Measurements from ENCODE around the gene KRI1. TPM values are rescaled to one million over a fixed set of nuclear protein-coding genes. Genes with fewer than 3 reads are reported as not detected.

The KRI1 gene
- polyA plus RNA-seq, 1 donor, result 22.0 TPM

DNA sequence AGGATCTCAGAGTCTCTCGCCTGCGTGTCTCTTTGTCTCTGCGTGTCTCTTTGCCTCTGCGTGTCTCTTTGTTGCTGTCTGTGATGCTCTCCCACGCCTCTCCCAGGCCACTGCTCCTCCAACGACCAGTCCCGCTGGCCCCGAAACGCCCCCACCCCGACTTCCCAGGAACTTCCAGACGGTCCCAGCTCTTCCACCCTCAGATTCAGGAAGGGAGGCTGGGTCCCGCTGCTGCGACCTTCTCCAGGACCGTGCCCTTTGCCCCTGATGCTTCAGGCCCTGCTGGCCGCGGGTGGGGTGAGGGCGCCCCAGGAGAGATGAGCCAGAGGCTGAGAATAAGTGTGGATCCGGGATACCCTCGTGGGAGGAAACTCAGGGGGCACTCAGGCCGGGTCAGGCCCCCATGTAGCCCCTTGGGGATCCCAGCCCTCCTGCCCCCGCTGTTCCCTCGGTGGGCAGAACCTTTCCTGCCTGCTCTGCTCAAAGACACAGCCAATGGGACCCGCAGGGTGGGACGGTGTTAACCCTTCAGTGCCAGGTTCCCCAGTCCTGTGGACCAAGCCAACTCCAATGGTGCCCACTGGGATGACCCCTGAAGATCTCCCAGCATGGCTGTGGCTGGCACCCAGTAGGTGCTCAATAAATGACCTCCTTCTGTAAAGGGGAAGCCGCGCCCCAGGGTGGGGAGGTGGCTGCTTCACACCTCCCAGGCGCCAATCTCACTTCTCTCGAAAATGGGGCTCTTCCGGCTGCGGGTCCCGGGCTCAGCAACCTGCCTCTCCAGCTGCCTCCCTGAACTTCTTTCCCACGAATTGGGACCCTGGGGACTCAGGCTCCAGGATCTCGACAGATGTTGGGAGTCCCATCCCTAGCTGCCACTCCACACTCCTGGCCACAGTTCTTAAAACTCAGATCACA is 47.1 kb downstream of the KRI1 start:
- no peak for DNase-seq (ENCODE audit: low read depth)

DNA sequence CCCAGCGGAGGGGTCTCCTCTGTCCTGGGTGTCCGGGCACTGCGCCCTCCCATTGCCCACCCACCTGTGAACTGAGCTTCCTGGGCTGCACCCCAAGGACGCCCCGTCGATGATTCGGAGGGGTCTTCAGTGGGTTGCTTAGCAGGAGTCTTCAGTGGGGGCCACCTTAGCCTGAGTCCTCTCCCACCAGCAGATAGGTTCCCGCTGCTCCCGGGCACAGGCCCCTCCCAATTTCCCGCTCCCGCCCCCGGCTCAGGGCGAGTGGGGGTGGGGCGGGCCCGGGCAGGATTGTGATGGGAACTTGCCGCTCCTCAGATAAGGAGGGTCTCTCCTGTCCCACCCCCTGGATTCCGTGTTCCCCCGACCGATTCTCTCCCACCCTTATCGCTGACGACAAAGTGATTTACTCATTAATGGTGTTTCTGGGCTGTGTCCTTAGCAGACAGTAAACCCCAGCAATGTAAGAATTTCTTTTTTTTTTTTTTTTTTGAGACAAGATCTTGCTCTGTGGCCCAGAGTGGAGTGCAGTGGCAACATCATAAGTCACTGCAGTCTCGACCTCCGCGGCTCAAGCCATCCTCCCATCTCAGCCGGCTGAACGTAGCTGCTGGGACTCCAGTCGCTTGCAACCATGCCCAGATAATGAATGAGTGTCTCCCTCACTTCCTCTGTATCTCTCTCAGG is 47.9 kb downstream of the KRI1 start:
- DNase-seq (ENCODE audit: low read depth), result no peak

DNA sequence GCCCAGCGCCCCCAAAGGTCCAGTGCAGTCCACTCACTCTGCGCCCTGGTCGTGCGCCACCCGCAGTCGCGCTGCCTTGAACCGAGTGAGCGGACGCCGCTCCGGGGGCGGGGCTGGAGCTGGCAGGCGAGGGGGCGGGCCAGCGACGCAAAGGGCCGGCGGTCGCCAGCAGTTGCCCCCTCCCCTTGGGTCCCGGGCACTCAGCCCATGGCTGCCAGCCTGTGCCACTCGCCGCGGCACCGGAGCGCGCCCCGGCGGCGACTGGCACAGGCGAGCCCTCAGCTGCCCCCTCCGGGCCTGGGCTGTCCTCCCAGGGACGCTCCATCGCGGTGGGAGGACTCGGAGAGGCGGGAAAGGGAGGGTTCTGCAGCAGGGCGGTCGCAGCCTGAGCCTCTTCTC is 48.5 kb downstream of the KRI1 start, which contains the start of gene S1PR5:
TSS of gene S1PR5 (minus strand) at position 87 of the 399 bp plus-strand sequence. CDS start 2,436 bp downstream, outside the sequence.
- no peak for DNase-seq (ENCODE audit: low read depth)

DNA sequence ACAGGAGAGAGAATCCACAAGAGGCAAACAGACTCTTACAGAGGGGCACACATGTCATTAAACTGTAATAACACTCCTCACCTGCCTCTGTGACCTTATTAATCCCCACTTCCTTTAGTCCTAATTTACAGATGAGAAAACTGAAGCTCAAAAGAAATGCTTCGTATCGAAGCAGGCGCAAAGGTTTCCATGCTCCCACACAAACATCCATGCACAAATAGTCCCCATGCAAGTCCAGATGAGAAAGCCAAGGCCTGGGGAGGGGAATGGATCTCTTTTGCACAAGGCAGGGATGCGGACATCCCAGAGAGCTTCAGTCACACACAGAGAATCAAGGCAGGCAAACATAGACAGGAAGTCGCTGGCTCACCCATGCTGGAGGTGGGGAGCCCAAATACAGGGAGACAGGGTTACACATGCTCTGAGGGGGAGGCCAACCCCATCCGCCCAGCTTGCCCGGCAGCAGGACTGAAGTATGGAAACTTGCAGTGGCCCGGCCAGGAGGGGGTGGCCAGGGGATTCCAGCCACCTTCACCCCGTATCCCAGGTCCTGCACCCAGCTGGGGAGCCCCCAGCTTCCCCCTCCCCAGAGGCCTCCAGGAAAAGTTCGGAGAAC is 49.0 kb downstream of the KRI1 start:
- no peak for DNase-seq (ENCODE audit: low read depth)

DNA sequence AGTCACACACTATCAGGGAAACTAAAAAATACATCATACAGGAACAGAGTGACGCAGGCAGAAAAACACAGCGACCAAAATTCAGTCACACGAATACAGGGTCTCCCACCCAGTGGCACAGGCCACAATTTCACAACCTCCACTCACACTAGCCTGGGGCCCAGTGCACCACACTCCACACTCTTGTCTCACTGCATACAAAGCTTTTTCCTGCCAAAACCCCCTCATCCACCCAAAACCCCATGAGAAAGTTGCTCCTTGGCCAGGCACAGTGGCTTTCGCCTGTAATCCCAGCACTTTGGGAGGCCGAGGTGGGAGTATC is 49.8 kb downstream of the KRI1 start:
- no peak for DNase-seq (ENCODE audit: low read depth)

DNA sequence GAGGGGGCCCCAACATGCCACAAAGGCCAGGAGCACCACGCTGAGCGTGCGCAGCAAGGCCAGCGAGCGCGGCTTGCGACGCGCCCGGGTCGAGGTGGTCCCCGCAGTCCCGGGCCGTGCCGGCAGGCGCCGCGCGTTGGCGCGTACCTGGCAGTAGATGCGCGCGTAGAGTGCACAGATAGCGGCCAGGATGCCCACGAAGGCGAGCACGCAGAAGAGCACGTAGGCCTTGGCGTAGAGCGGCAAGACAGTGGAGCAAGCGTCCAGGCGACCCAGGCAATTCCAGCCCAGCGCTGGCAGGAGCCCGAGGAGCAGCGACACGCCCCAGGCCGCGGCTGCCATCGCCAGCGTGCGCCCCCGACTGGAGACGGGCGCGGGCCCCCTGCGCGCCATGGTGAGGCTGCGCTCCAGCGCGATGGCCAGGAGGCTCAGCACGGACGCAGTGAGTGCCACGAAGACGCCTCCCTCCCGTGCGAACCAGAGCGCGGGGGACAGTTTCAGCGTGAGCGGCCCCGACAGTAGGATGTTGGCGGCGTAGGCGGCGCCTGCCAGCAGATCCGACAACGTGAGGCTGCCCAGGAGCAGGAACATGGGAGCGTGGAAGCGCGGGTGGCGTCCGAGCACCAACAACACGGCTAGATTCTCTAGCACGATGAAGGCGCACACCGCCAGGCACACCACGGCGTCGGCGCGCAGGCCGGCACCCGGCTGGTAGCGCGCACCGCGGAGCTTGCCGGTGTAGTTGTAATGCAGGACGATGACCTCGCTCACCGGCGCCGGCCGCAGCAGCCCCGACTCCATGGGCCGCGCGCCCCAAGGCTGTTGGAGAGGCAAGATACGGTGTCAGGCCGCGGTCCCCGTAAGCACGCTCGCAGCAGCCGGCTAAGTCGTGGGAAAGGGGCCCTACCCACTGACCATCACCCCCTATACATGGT is 51.3 kb downstream of the KRI1 start:
- DNase-seq (ENCODE audit: low read depth), result no peak

DNA sequence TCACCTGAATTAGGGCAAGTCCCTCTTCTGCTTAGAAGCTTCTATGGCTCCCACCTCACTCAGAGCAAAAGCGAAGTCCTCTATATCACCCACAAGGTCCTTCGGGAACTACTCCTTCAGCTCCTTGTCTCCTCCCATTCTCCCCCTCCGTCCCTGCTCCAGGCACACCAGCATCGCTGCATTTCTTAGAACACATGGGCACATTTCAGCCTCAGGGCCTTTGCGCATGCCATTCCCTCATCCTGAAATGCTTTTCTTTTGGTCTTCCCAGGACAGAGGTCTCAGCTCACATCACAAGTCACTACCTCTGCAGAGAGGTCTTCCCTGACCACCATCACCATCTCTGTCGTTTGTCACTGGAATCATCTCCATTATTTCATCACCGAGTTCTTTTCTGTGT is 52.6 kb downstream of the KRI1 start:
- DNase-seq (ENCODE audit: low read depth), result no peak

DNA sequence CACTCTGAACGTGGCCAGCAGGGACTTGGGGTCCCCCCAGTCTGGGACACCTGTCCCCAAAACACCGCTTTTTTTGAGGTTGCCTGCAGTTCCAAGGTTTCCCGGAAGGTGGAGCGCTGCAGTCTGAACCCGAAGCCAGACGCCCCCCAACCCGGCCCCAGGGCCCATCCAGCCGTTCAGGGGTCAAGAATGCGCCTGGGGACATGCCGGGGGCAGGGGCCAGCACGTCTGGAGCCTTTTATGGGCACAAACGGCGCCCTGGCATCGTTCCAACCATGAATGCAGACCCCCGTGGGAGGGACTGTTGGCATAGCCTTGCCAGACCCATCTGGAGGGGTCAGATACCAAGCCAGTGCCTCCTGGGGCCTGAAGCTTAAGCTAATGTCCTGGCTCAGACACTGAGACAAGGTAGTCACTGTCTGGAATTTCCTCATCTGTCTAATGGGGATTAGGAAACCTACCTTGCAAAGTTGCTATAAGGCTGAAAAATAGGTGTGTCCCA is 55.5 kb downstream of the KRI1 start:
- no peak for DNase-seq (ENCODE audit: low read depth)

DNA sequence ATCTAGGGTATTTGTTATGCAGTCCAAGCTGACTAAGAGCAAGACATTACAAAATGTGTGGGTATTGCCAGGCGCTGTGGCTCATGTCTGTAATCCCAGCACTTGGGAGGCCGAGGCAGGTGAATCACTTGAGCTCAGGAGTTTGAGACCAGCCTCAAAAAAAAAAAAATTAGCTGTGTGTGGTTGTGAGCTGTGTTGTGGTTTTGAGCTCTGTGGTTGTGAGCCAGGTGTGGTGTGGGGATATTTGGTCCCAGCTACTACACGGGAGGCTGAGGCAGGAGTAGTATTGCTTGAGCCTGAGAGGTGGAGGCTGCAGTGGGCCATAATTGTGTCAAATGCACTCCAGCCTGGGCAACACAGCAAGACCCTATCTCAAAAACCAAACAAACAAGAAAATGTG is 57.1 kb downstream of the KRI1 start:
- DNase-seq (ENCODE audit: low read depth), result no peak

DNA sequence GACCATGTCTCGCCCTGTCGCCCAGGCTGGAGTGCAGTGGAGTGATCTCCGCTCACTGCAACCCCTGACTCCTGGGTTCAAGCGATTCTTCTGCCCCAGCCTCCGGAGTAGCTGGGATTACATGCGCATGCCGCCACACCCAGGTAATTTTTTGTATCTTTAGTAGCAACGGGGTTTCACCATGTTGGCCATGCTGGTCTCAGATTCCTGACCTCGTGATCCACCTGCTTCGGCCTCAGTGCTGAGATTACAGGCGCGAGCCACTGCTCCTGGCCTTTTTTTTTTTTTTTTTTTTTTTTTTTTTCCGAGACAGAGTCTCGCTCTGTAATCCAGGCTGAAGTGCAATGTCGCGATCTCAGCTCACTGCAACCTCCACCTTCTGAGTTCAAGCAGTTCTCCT is 57.8 kb downstream of the KRI1 start:
- DNase-seq (ENCODE audit: low read depth), result no peak

DNA sequence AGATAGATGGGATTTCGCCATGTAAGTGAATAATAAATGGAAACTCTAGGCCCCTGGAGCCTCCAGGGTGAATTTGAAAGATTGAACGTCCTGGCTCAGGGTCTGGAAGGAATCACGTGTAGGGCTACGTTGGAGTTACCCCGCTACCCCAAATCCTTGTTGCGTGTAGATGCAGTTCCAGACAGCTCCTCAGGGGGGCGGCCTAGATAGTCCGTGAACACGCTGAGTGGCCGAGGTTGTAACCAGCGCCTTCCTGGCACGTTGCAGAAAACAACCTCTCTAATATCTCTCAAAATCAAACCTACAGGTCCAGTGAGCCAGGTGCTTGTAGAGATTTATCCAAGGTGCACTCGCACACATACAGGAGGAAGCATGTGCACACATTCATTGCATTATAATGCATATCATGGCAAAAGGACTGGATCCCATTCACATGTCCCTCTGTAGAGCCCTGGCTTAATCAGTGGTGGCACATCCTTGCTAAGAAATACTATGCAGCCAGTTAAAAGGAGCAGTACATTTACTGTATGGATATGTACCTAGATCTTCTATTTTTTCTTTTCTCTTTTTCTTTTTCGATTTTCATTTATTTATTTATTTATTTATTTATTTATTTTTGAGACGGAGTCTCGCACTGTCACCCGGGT is 60.1 kb downstream of the KRI1 start:
- no peak for DNase-seq (ENCODE audit: low read depth)

Other genes with a start within 250 kb of the KRI1 start
- 20.0 TPM for gene FDX2, start 250.0 kb downstream of the KRI1 start, polyA plus RNA-seq (ENCODE audit: insufficient read length)
- 10.9 TPM for gene RAVER1, start 232.5 kb downstream of the KRI1 start, polyA plus RNA-seq (ENCODE audit: insufficient read length)
- 4.9 TPM for gene ICAM3, start 226.4 kb downstream of the KRI1 start, polyA plus RNA-seq (ENCODE audit: insufficient read length)
- 74.5 TPM for gene TYK2, start 185.4 kb downstream of the KRI1 start, polyA plus RNA-seq (ENCODE audit: insufficient read length)
- gene CDC37, start 162.5 kb downstream of the KRI1 start, polyA plus RNA-seq (ENCODE audit: insufficient read length), result 133 TPM
- 3.3 TPM for gene PDE4A, start 145.5 kb downstream of the KRI1 start, polyA plus RNA-seq (ENCODE audit: insufficient read length)
- 66.1 TPM for gene KEAP1, start 62.7 kb downstream of the KRI1 start, polyA plus RNA-seq (ENCODE audit: insufficient read length)
- 1.1 TPM for gene S1PR5, start 48.6 kb downstream of the KRI1 start, polyA plus RNA-seq (ENCODE audit: insufficient read length)
- 22.7 TPM for gene ATG4D, start 22.1 kb downstream of the KRI1 start, polyA plus RNA-seq (ENCODE audit: insufficient read length)
- gene CDKN2D, start 3.0 kb upstream of the KRI1 start, polyA plus RNA-seq (ENCODE audit: insufficient read length), result 15.1 TPM
- not detected for gene AP1M2, start 21.3 kb upstream of the KRI1 start, polyA plus RNA-seq (ENCODE audit: insufficient read length)
- gene SLC44A2, start 59.5 kb upstream of the KRI1 start, polyA plus RNA-seq (ENCODE audit: insufficient read length), result 132 TPM
- 147 TPM for gene ILF3, start 88.3 kb upstream of the KRI1 start, polyA plus RNA-seq (ENCODE audit: insufficient read length)
- 31.7 TPM for gene QTRT1, start 135.4 kb upstream of the KRI1 start, polyA plus RNA-seq (ENCODE audit: insufficient read length)
- gene DNM2, start 152.1 kb upstream of the KRI1 start, polyA plus RNA-seq (ENCODE audit: insufficient read length), result 75.8 TPM

Data from forelimb muscle (tissue), 1 donor.